GM23338 (cell line): Measurements from ENCODE around the gene NLRC5.
"Not testable (repeated sequence)": the region's sequence is repeated elsewhere in the genome, so short reads cannot be mapped to it uniquely, and the experiment has no call there.

Experiments
- CREB1 ChIP-seq: fragments of 250-450 bp; sonication (Bioruptor Pico); IDR thresholded peaks from 2 replicates; pipeline ENCODE4 v1.5.0; 2020; ENCODE audit warnings: low read depth, mild to moderate bottlenecking, moderate library complexity
- CTCF ChIP-seq, 2 experiments: fragments of 200-600 bp in 1 of 2; sonication (generic) in 1 of 2; conservative IDR thresholded peaks; 2 replicates each; pipeline versions ENCODE4 v1.5.1 to v1.6.1; 2016 to 2017; ENCODE audit warnings: antibody characterized with exemption in 2 of 2, low read depth in 2 of 2, mild to moderate bottlenecking in 2 of 2, moderate library complexity in 1 of 2
- EZH2 ChIP-seq: fragments of 200-600 bp; sonication (generic); IDR thresholded peaks from one replicate; pipeline ENCODE4 v1.8.0; 2017; ENCODE audit warnings: antibody characterized with exemption, mild to moderate bottlenecking, low read depth; ENCODE audit not compliant: unreplicated experiment
- STAT1 ChIP-seq: IDR thresholded peaks from one replicate; pipeline ENCODE4 v1.6.1; 2016; ENCODE audit warnings: antibody characterized with exemption; ENCODE audit not compliant: unreplicated experiment

- not testable (repeated sequence) for TF ChIP-seq CTCF (conservative IDR thresholded peaks at IDR 0.05; ENCODE audit: low read depth in 2 of 2); STAT1; EZH2; CREB1 (CRISPR knock-in tag)
These were observed 3.1 kb downstream of the NLRC5 start for GRCh38 chr16:56992431-56992830.
